Heart right ventricle (tissue), 16 donors: ENCODE data around the gene SNRNP70. TPM values are rescaled to one million over a fixed set of nuclear protein-coding genes. Genes with fewer than 3 reads are reported as not detected.

Source experiments
- ATAC-seq, 8 donors: fragments of 200-7000 bp; cut with Tn5 transposase; one replicate each; pipeline ENCODE4 v1.9.1; 2020; ENCODE audit warnings: mild to moderate bottlenecking in 8 of 8, moderate library complexity in 8 of 8, moderate number of reproducible peaks in 1 of 8
- DNase-seq, 2 donors: peaks; one replicate each; pipeline ENCODE4 v3.0.0-alpha.2; 2020
- H3K27ac ChIP-seq, 10 donors: fragments of 200-600 bp; sonication (generic) in 2 of 10; one replicate each; pipeline versions ENCODE4 v1.5.0 to v1.8.0; 2020 to 2022; ENCODE audit warnings: mild to moderate bottlenecking in 3 of 10
- H3K27me3 ChIP-seq, 7 donors: fragments of 200-600 bp; one replicate each; pipeline ENCODE4 v1.8.0; 2021 to 2022; ENCODE audit warnings: mild to moderate bottlenecking in 2 of 7
- H3K36me3 ChIP-seq, 9 donors: fragments of 200-600 bp; sonication (generic) in 1 of 9; one replicate each; pipeline versions ENCODE4 v1.5.0 to v1.8.0; 2020 to 2022; ENCODE audit warnings: mild to moderate bottlenecking in 2 of 9
- H3K4me1 ChIP-seq, 9 donors: fragments of 200-600 bp; sonication (generic) in 1 of 9; one replicate each; pipeline versions ENCODE4 v1.5.0 to v1.8.0; 2020 to 2022; ENCODE audit warnings: mild to moderate bottlenecking in 4 of 9
- H3K4me3 ChIP-seq, 10 donors: fragments of 200-600 bp; sonication (generic) in 2 of 10; one replicate each; pipeline versions ENCODE4 v1.5.0 to v1.8.0; 2020 to 2022; ENCODE audit warnings: mild to moderate bottlenecking in 7 of 10, moderate library complexity in 2 of 10
- H3K9me3 ChIP-seq, 11 donors: fragments of 200-600 bp in 10 of 11; sonication (generic) in 2 of 11; one replicate each; pipeline versions ENCODE4 v1.5.0 to v1.8.0; 2013 to 2022; ENCODE audit warnings: mild to moderate bottlenecking in 2 of 11, control low read depth in 1 of 11, moderate library complexity in 1 of 11
- WGBS, 2 donors: extraction: QIAGEN DNeasy Blood & Tissue Kit; methylation state at CpG; one replicate each; pipeline ENCODE4 v1.1.7; 2013; ENCODE audit warnings: inconsistent platforms in 1 of 2; 5-methylcytosine and 5-hydroxymethylcytosine counted together
- intact Hi-C, 10 donors: fragments of 100-400 bp; cut with DNase I; formaldehyde crosslinking; loops; one replicate each; pipeline versions ENCODE4 v1.11.1 to v1.14.2; 2022
- polyA plus RNA-seq, 2 donors: library from polyadenylated mRNA; stranded (reverse); fragments of 200-250 nt; gene quantifications; one replicate each; pipeline ENCODE4 v1.2.3, GENCODE V29; 2013
- total RNA-seq, 10 donors: library from RNA; stranded (reverse); fragmentation: NEBNext Ultra II Directional in 3 of 10; extraction: Animal tissue kit (Norgen Biotek cat#: 25700) in 3 of 10; gene quantifications; one replicate each; pipeline versions ENCODE4 v1.2.1 to v1.2.4, GENCODE V29; 2021 to 2023
- TF ChIP-seq, protein P1 (sequence below), 9 donors: fragments of 200-600 bp; sonication (generic) in 2 of 9; IDR thresholded peaks; one replicate each; pipeline versions ENCODE4 v1.5.0 to v1.8.0; 2021 to 2022; ENCODE audit warnings: antibody characterized with exemption in 9 of 9, mild to moderate bottlenecking in 5 of 9, moderate library complexity in 1 of 9
- donor health status: Arrhythmogenic right ventricular cardiomyopathy.
- donor health status: ischemic (EF 13 %, LVEDD 7.1; RV severe dilation, severe dysfunction).
- donor health status: healthy with polysubstance abuse.
- donor health status: DM: no; HTN: yes; CAD: no.
- donor health status: DM: no; HTN: no; CAD: no.
- donor health status: ischemic (EF 25% LVEDD 6.9; RV normal size, moderate dysfunction).
- donor health status: ischemic (EF 25% LVEDD 5.7; RV mildly dilated, moderate dysfunction).
- donor health status: healthy.
- donor health status: DM: yes; HTN: yes; CAD: no.
- donor health status: Ischemic cardiomyopathy.
- donor health status: ischemic (EF 35%, LVEDD 5.7; RV mildly dilated, moderate dysfunction).
- donor health status: nonischemic (EF 11% LVEDD 7.7; RV severe dilation, severe dysfunction).
- donor health status: DM: yes; HTN: yes; CAD: no.
- donor health status: PGD.
- donor health status: ischemic (EF 29% LVEDD 5.4; RV normal size, mild dysfunction).
- donor health status: nonischemic (EF 23%, LVEDD 6.1; RV moderate dilation, normal function).

SNRNP70 gene
- total and polyA plus RNA-seq, 12 donors, result 75.2 to 330 (median 94.8) TPM

DNA sequence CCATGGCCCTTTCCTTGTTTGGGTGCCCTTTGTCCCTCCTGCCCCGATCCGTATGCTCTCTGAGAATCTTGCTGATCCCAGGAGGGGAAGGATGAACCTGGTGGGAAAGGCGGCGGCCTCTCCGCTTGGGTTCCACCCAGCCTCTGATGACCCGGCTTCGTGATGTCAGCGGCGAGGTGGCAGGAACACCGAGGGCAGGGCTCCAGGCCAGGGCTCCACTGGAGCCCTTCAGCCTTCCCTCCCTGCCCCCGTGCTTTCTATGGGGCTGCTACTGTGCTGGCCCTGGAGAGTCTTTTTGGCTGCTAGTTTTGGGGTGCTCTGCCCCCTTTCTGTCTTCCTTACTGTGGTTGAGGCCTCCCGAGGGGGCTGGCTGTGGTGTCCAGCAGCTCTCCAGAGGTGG is 17.1 kb downstream of the SNRNP70 start:
- intact Hi-C loops, result loop anchor here in 1 of 10 donors (5.0 kb wide), 1 partner anchor 95 kb away; no protein-coding TSS in a partner anchor

DNA sequence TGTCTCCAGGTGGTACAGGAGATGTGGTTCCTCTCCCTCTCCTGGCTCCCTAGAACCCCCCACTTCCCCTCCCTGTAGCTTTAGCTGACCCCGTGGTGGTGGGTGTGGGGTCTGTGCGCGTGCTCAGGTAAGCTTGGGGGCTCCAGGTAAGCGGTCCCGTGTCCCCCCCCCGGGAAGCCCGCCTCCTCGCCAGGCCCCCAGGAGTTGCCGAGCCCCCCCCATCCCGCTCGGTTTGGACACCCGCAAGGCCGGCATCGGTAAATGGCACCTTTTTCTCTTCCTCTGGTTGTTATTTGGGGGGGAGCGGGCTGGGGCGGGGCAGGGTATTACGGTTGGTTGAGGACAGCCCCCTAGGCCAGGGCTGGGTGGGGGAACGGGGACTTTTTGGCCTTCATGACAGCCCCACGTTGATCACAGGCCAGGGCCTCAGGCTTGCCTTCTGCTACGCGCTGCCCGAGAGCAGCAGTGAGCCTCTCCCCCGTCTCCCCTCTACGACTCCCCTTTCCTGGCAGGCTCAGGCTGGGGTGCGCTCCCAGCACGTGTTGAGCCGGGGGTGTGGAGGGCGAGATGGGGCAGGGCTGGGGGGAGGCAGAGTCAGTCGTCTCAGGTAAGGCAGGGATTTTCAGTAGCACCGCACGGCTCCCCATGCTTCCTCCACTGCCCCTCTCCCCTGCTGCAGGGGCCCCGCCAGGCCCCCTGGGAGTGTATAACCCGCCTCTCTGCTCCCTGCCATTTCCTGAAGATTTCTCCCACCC is 18.3 kb downstream of the SNRNP70 start:
- Histone ChIP-seq H3K9me3 (no peaks in the 10 kb centered on the region), H3K4me1 (peaks cover 0 to 5% (median 0%) of the 10 kb centered on the region in 9 donors), H3K36me3 (peaks cover 0 to 100% (median 78%) of the 10 kb centered on the region in 9 donors), H3K27ac (no peak overlapping the region), H3K4me3 (no peak overlapping the region), H3K27me3 (no peaks in the 10 kb centered on the region)
- WGBS, 2 donors, result 83 to 85% methylated on average over 33 of the region's 33 CpGs
- TF ChIP-seq, protein P1, sequence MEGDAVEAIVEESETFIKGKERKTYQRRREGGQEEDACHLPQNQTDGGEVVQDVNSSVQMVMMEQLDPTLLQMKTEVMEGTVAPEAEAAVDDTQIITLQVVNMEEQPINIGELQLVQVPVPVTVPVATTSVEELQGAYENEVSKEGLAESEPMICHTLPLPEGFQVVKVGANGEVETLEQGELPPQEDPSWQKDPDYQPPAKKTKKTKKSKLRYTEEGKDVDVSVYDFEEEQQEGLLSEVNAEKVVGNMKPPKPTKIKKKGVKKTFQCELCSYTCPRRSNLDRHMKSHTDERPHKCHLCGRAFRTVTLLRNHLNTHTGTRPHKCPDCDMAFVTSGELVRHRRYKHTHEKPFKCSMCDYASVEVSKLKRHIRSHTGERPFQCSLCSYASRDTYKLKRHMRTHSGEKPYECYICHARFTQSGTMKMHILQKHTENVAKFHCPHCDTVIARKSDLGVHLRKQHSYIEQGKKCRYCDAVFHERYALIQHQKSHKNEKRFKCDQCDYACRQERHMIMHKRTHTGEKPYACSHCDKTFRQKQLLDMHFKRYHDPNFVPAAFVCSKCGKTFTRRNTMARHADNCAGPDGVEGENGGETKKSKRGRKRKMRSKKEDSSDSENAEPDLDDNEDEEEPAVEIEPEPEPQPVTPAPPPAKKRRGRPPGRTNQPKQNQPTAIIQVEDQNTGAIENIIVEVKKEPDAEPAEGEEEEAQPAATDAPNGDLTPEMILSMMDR (IDR thresholded peaks at IDR 0.05), result no peak
- intact Hi-C loops, result loop anchor here in 1 of 10 donors (5.0 kb wide), 1 partner anchor 94 kb away; no protein-coding TSS in a partner anchor
- DNase-seq (no peak), ATAC-seq (no peak)

More for the DNA sequence above, 17.1 kb downstream of the SNRNP70 start:
- TF ChIP-seq, protein P1 (IDR thresholded peaks at IDR 0.05), result no peak
- no peak for ATAC-seq
- Histone ChIP-seq H3K27ac (no peak overlapping the region), H3K36me3 (peaks cover 0 to 100% (median 72%) of the 10 kb centered on the region in 9 donors), H3K4me1 (peaks cover 0 to 13% (median 5%) of the 10 kb centered on the region in 9 donors), H3K27me3 (no peaks in the 10 kb centered on the region), H3K4me3 (no peak overlapping the region), H3K9me3 (no peaks in the 10 kb centered on the region)
- WGBS, 2 donors, result 88 to 91% methylated on average over 12 of the region's 12 CpGs
- DNase-seq, result no peak

DNA sequence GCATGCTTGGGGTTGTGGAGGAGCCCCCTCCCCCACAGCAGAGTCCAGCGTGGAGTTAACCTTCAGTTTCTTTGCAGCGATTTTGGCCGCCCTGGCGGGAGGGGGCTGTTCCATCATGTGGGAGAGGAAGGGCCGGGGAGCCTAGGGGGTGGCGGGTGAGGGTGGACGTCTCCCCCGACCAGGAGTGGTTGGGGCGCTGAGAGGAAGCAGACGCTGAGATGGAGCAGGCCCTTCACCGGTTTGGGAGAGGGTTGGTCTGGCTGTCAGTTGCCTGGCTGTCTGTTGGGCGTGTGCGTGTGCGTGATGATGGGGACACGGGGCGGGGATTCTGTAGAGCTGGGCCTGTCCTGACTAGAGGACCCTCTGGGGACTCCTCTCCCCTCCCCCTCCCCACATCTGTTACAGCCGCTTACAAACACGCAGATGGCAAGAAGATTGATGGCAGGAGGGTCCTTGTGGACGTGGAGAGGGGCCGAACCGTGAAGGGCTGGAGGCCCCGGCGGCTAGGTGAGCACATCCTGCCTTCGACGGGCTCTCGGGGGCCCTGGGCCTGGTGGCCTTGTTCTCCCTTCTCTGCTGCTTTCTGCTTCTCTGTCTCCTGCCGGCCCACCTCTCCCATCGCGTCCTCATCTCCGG is 19.1 kb downstream of the SNRNP70 start:
- Histone ChIP-seq H3K27ac (no peak overlapping the region), H3K36me3 (peaks cover 0 to 100% (median 77%) of the 10 kb centered on the region in 9 donors), H3K4me1 (peaks cover 0 to 5% (median 0%) of the 10 kb centered on the region in 9 donors), H3K9me3 (no peaks in the 10 kb centered on the region), H3K27me3 (no peaks in the 10 kb centered on the region), H3K4me3 (no peak overlapping the region)
- no peak for DNase-seq
- intact Hi-C loops, result loop anchor here in 1 of 10 donors (5.0 kb wide), 1 partner anchor 93 kb away; no protein-coding TSS in a partner anchor
- ATAC-seq, result peak in 3 of 8 donors; percentile 13 to 21 (median 18)
- 70 to 72% methylated on average over 30 of the region's 30 CpGs for WGBS, 2 donors
- TF ChIP-seq, protein P1 (IDR thresholded peaks at IDR 0.05), result no peak

DNA sequence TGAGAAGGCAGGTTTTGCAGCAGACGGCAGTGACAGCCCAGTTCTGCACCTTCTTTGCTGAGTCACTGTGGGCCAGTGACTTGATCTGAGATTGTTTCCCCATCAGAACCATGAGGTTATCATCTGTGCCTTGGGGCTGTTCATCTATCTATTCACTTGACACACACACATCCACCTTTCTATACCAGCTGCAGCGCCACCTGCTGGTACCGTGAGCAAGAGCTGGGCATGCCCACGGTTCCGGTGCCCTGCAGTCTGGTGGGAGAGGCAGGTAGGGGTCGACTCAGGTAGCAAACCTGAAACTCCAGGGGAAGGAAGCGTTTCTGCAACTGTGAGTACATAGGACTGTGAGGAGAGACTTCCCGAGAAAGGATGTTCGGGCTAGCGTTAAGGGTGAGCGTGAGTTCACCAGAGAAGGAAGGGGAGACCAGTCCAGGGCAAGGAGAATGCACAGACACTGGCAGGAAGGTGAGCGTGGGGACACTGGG is 21.4 kb downstream of the SNRNP70 start:
- H3K9me3 ChIP-seq, result no peaks in the 10 kb centered on the region
- intact Hi-C loops, result loop anchor here in 1 of 10 donors (5.0 kb wide), 1 partner anchor 41 kb away; no protein-coding TSS in a partner anchor
- DNase-seq (peak in 1 of 2 donors; percentile 62), ATAC-seq (peak in 5 of 8 donors; percentile 21 to 43 (median 38))
- peaks cover 0 to 81% (median 67%) of the 10 kb centered on the region in 9 donors for H3K36me3 ChIP-seq
- H3K27me3 ChIP-seq, result no peaks in the 10 kb centered on the region
- no peak overlapping the region for H3K27ac ChIP-seq
- 66 to 70% methylated on average over 12 of the region's 12 CpGs for WGBS, 2 donors
- H3K4me1 ChIP-seq, result peaks cover 5 to 21% (median 10%) of the 10 kb centered on the region in 9 donors
- no peak overlapping the region for H3K4me3 ChIP-seq
- TF ChIP-seq, protein P1 (IDR thresholded peaks at IDR 0.05), result peak; percentile 49 to 83 (median 77)
